HG03103 (cell line): Measurements from ENCODE around the gene ITPRID1.
"Not testable (repeated sequence)": the region's sequence is repeated elsewhere in the genome, so short reads cannot be mapped to it uniquely, and the experiment has no call there.

Source experiments
- ATAC-seq: cut with Tn5 transposase; IDR thresholded peaks from one replicate; pipeline ENCODE4 v1.9.1; 2021; ENCODE audit warnings: low read depth; ENCODE audit not compliant: unreplicated experiment

Gene ITPRID1

DNA sequence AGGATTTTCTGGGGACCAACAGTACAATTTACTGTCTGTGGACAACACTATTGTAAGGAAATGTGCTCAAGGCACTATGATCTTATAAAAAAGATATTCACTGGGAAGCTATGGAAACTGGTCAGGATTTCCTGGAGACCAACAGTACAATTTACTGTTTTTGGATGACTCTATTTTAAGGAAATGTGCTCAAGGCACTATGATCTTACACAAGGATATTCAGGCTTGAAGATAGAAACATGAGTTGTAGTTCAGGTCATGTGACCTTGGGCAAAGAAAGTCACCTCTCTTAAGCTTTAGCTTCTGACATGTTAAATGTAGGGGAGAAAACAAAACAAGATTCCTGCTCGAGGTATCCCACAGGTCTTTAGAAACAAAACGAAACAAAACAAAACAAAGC lies 1.7 kb upstream of the ITPRID1 start:
- no peak for ATAC-seq

DNA sequence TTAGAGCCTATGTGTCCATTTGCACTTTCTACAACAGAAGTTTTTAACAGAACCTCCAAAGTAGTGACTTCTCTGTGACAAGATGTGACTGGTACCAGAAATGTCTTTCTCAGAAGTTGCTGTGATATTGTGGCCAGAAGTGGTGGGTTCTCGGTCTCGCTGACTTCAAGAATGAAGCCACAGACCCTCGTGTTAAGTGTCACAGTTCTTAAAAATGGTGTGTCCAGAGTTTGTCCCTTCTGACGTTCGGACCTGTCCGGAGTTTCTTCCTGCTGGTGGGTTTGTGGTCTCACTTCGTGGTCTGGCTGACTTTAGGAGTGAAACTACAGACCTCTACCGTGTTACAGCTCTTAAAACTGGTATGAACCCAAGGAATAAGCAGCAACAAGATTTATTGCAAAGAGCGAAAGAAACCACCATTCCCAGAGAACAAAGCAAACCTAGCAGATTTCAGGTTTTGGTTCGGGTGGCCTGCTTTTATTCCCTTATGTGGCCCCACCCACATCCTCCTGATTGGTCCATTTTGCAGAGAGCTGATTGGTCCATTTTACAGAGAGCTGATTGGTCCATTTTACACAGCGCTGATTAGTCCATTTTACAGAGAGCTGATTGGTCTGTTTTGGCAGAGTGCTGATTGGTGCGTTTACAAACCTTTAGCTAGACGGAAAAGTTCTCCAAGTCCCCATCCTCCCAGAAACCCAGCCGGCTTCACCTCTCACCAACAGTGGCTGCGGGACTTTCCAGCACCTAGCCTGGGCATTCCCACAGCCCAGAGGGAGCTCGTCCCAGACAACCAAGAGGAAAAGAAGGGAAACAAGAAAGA lies 3.0 kb downstream of the ITPRID1 start:
- ATAC-seq: no peak

DNA sequence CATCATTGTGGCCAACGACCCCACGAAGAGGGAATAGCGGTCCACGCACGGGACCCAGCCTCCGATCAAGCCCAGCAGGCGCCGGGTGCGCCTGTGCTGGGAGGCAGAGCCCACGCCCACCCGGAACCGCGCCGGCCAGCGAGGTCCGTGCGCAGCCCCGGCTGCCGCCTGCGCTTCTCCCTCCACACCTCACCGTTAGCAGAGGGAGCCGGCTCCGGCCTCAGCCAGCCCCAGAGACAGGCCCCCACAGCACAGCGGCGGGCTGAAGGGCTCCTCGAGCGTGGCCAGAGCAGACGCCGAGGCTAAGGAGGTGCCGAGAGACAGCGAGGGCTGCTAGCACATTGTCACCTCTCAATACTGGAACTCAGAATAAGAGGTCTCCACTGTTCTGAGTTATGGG lies 3.6 kb downstream of the ITPRID1 start:
- no peak for ATAC-seq

DNA sequence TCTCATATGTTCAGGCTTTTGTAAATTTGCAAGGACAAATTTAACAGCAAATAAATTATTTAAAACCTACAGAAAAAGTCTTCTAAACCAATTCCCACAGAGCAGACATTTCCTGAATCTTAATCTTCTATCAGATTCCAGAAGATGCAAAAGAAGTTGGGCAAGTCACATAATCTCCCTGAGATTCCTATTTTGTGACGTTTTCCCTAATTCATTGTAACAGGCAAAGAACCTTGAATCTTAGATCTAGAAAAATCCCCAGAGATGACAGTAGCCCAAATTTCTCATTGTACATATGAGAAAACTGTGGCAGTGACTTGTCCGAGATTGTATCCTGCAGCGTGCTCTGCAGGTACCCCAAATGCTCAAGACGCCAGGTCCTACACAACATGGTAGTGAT lies 4.9 kb downstream of the ITPRID1 start:
- ATAC-seq: no peak

DNA sequence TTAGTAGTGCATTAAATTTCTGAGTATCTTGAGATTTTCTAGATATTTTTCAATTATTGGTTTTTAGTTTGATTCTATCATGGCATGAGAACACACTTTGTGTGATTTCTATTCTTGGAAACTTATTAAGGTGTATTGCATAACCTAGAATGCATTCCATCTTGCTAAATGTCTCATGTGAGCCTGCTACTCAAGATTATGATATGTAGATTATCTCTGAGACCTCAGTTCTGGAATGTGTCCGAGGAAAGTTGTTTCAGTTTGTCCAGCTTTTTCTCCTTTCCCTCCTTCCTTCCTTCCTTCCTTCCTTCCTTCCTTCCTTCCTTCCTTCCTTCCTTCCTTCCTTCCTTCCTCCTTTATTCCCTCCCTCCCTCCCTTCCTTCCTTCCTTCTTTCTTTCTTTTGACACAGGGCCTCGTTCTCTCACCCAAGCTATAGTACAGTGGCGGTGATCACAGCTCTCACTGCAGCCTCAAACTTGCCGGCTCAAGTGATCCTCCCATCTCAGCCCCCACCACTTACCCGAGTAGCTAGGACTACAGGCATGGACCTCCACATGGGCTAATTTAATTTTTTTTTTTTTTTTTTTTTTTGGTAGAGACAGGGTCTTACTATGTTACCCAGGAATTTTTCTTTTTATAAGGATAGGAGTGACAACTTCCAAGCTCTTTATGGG lies 7.6 kb downstream of the ITPRID1 start:
- ATAC-seq: no peak

DNA sequence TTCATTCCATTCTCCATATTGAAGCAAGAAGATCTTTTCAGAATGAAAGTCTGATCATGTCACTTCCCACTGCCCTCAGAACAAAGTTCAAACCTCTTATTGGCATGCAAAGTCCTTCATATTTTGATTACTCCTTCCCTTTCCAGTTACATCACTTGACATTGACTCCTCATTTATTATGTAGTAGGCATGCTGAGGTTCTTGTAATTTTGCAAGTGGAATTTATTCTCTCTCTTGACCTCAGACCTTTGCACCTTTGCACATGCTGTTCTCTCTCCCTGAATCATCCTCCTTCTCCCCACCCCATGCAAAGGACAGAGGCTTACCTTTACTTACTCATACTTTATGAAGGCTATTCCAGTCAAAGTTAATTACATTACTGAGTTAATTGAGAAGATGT lies 13.0 kb downstream of the ITPRID1 start:
- ATAC-seq: no peak

DNA sequence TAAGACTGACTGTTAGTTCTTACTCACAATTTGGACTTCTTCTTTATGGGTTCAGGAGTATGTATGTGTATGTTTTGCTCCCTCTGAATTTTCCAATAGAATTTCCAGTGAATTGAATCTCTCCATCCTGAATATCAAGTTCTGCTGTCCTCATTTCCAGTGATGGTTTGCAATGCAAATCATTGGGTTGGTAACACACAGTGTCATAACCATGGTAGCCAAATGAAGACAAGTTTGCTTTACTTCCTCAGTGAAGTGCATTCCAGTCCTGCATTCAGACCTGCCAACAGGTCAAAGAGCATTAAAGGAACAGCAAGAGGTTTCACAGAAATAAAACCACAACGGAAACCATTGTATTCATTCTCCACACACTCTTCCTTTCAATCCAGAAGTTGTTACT lies 15.2 kb downstream of the ITPRID1 start:
- no peak for ATAC-seq

DNA sequence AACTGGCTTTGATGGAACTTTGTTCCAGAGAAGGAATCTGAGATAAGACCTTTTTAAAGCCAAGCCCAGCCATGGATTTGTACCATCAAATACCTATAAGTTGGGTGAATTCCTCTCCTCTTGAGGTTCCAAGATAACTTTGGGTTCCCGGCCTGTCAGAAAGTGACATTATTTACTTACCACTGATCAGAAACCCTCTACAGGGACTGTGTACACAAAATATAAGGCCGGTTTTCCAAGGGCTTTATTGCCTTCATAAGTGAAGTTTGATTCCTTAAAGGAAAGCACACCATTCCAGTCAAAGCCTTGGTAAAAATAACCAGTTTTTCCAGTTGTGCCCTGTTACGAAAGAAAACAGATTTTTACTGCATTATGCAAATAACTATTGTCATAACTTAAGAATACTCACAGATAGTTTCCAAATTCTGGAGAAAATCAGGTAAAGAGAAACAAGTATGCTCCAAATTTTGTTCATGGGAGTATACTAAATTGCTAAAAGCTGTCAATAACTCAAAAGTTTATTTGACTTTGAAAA lies 26.8 kb downstream of the ITPRID1 start:
- not testable (repeated sequence) for ATAC-seq

DNA sequence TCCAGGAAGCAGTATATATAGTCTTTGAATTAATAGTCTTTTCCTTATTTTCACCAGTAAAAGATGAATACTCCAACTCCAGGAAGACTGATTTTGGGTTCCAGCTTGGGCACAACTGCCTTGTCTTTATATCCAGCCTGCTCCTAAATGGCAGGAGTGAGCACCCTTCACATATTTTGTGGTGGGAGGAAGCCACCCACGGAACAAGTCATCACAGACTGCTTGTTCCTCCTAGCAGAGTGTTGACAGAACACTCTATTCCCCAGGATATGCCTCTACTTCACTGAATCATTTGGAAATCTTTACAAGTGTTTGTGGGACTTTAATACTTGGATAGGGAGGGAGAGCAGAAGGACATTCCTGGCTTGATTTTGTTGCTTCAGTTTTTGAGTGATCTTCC lies 31.7 kb downstream of the ITPRID1 start:
- no peak for ATAC-seq

DNA sequence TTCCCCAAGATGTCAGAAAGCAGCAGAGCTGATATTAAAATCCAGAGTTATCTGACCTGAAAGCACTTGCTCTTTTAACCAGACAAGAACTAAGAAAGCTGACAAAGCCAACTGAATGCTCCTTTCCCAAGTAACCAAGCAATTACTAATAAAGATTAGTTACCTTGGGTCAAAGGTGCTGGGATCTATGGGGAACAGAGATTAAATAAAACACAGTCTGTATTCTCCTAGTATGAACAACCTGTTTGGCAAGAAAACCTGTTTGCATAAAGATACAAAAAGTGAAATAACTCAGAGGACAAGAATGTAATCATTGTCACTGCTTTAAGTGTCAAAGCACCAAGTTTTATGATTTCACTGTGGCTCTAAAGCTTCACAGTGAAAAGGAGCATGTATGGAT lies 35.7 kb downstream of the ITPRID1 start:
- ATAC-seq: no peak

DNA sequence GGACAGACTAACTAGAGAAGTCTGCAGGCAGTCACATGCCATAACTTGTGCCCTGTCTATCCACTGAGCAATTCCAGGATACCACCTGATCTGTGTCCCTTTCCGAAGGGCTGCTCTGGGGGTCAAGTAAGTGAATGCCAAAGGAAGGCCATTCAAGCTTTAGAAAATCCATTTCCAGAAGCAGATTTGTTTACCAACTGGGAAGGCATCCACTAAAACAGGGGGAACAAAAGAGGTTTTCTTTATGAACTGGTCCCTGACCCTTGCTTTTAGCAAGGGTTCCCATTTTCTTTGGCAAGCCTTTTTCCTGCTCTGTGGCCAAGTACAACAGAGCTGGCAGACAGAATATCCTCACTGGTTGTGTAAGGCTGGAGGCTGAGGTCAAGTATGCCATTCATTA lies 36.5 kb downstream of the ITPRID1 start:
- ATAC-seq: no peak

DNA sequence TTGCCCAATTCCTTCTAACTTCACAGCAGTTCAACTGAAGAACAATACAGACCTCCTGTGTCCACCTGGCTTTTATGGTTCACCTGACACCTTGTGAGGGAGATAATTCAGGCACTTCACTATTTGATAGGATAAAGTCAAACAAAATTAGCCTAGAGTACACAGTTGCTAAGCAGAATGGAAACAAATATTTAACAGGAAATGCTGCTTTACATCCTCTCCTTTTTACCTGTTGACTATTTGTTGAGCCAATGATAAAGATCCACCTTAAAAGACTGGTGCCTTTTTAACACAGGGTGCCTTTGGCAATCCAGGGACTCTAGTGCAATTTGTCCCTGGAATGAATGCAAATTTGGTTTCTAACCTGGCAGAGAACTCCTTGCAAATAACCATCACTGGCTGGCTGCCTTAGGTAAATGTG lies 39.8 kb downstream of the ITPRID1 start:
- no peak for ATAC-seq

DNA sequence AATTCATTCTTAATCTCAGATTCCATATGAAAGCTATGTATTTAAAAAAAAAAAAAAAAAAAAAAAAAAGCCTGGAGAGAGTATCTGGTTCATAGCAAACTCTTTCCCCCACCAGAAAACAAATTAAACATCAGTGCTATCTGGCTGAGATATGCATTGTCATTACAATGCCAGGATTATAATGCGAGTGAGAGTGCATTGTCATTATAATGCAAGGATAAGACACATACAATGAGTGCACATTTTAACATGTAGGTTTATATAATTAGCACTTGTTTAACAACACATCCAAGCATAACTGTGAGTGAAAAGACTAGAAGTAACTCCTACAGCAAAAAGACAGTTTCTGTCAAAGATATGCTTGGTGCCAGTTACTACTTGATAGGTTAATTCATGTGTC lies 48.1 kb downstream of the ITPRID1 start:
- ATAC-seq: no peak

DNA sequence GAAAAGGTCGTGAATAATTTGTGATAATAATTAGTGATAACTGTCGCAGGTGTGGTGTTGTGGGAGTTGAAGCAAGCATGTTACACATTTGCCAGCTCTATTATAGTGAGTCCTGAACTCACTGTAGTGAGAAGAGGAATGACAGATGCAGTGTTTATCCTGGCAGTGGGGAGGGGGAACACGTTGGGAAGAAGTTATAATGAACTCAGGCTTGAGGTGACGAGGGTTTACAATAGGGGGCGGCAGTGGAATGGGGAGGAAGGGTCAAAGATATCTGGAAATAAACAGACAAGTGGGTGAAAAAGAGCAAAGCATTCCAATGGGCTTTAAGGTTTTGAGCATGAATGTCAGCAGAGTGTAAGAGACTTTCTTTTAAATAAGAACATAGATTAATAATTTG lies 49.6 kb downstream of the ITPRID1 start:
- no peak for ATAC-seq

DNA sequence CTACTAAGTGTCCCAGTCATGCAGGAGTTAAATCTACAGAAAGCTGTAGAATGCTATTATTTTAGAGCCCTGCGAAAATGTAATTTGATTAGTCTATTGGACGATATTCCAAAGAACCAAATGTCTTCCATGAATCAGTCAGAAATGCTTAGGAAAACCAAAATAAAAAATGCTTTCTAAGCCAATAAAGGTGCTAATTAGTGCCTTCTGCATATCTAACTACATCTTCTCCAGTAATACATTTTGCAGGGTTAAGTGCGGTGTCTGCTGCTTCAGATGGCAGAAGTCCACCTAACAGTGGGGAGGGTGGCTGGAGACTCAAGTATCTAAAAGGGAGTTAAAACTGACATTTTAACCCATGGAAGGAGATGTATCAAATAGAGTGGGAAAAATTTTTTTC lies 50.1 kb downstream of the ITPRID1 start:
- no peak for ATAC-seq

DNA sequence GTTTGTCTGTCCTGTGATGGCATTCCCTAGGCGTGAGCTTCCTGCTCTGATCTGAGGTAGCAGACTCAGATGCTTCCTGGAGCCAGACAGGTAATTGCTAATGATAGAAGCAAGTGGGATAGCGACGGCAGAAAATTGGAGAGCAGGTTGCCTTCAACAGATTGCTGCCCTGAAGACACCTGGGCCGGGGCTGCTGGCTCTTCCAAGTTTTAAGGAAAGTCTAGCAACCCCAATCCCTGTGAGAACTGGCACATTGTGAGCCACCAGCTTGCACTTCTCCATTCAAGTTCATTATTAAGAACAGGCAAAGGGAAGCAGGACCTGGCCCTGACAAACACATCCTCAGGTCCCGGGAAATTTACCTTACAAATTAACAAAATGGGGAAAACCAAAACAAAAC lies 50.8 kb downstream of the ITPRID1 start:
- ATAC-seq: no peak

DNA sequence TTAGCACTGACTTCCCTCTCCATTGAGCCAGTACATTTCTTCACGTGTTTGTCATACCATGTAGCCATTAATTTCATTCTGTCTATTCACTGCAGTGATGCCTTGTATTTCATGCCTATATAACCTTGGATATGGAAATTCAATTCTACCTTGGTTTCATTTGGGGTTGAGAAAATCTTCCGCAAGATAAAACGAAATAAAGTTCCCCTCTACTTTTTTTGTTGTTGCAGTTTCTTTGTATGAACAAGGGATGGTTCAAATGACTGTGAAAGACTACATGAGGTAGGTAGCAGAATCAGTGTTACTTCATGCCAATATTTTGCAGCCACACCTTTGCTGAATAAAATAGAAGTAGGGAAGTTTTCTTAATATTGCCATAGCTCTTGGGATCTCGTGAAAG lies 55.6 kb downstream of the ITPRID1 start:
- ATAC-seq: no peak

DNA sequence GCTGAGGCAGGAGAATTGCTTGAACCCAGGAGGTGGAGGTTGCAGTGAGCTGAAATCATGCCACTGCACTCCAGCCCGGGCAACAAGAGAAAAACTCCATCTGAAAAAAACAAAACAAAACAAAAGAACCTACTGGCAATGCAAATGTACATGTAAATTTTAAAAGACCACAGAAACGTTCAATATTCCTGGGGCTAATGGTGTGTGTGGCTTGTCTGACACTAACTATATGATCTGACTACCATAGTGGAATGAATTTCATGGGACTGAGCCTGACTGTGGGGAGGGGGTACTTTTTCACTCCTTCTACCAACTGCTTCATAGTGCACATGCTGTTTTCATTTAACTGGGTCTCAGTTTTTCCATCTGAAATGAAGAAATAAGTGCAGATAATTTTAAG lies 69.6 kb downstream of the ITPRID1 start:
- no peak for ATAC-seq

DNA sequence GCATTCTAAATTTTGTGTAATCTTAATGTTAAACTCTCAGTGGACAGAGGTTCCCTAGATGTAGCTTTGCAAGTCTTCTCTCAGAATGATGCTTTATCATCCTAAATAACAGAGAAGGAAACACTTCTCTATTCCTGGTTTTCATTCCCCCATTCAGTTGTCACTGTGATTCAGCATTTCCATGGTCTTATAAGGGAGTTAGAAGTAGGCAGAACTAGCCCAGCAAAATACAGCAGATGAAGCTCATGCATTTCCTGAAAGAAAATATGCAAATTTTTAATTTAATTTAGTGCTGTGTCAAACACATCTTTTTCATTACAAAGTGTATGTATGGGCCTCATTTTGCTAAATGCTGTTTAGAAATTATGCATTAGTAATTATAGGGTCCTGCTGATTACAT lies 70.1 kb downstream of the ITPRID1 start:
- no peak for ATAC-seq

DNA sequence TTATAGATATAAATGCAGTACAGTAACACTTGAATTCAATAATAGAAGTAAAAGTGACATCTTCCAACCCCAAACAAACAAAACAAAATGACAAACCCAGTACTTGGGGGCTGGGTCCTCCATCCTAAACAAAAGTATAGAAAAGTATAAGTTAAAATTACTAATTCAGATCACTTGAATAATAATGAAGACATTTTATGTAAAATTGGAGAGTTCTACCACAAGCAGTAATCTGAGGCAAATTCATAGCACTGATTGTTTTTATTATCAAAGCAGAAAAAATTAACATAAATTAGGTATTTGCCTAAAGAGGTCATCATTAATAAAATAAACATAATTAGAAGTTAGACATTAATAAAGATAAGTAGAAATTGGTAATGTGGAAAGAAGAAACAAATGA lies 81.5 kb downstream of the ITPRID1 start:
- ATAC-seq: no peak

DNA sequence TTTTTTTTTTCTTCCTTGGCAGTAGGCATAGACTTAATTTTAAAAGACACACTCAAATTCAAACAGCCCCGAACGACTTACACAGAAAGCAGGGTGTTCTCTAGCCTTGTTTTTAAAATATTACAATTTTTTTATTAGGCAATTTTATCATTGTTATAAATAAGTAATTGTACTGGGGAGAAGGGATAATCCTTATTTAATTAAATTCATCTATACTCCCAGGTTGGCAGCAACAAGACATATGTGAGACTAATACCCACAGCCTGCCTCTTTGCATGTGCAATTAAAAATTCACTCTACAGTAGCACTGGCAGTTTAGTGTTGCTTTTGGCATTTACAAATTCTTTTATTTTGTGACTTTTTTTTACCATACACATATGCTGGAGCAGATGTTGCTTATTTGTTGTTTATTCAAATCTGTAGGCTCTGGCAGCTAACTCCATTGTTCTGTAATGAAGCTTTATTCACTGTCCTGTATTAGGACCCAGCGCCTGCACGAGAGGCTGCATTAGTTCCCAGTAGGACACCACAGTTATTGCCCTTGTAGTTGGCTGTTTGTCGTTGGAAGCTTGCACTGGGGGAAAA lies 88.2 kb downstream of the ITPRID1 start:
- no peak for ATAC-seq

DNA sequence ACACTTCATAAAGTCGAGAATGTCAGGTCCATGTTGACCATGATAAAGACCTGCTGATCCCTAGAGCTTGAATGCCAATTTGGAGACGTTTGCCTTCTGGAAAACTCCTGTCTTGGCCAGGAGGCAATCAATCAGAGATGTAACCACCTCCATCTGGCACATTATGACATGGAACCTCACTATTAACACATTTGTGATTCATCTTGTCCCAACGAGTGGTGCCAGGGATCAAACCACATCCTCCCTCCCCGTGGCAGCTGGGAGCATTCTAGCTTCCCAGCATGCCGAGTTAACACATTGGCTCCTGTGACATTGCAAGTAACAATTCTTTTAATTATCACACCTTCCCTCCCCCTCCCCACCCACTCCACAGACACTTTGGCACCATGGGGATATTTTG lies 89.2 kb downstream of the ITPRID1 start:
- ATAC-seq: no peak
